ENCODE measurements around the gene EPB41L3. TPM values are rescaled to one million over a fixed set of nuclear protein-coding genes. Genes with fewer than 3 reads are reported as not detected.

EPB41L3 gene
- total RNA-seq, 3 donors from 2014 or later: 35.4 to 178 (median 90.5) TPM

GRCh38 chr18:5410582-5410981 is 133.2 kb downstream of the EPB41L3 start:
- H3K36me3 ChIP-seq: no peaks in the 10 kb centered on the region
- no peaks in the 10 kb centered on the region for H3K27me3 ChIP-seq
- intact Hi-C loops (cut with DNase I; ENCODE audit: low total_unique reads): no loop called here
- TF ChIP-seq CTCF (IDR thresholded peaks at IDR 0.05) (no peak), POLR2A (IDR thresholded peaks at IDR 0.05) (no peak), POLR2AphosphoS5 (IDR thresholded peaks at IDR 0.05) (no peak)
- no peak for DNase-seq (ENCODE audit: low spot score in 2 of 2)
- H3K4me3 ChIP-seq: no peak overlapping the region
- H3K9me3 ChIP-seq: no peaks in the 10 kb centered on the region
- no peaks in the 10 kb centered on the region for H3K4me1 ChIP-seq
- H3K27ac ChIP-seq: no peak overlapping the region

- intact Hi-C loops (cut with DNase I; ENCODE audit: low total_unique reads): no loop called here
- Histone ChIP-seq H3K27ac (no peak overlapping the region), H3K4me3 (no peak overlapping the region), H3K9me3 (no peaks in the 10 kb centered on the region), H3K36me3 (no peaks in the 10 kb centered on the region), H3K27me3 (no peaks in the 10 kb centered on the region), H3K4me1 (no peaks in the 10 kb centered on the region)
- no peak for DNase-seq (ENCODE audit: low spot score in 2 of 2)
- TF ChIP-seq CTCF (IDR thresholded peaks at IDR 0.05) (no peak), POLR2AphosphoS5 (IDR thresholded peaks at IDR 0.05) (no peak), POLR2A (IDR thresholded peaks at IDR 0.05) (no peak)
These were observed 145.5 kb downstream of the EPB41L3 start for GRCh38 chr18:5398269-5398668.

DNA sequence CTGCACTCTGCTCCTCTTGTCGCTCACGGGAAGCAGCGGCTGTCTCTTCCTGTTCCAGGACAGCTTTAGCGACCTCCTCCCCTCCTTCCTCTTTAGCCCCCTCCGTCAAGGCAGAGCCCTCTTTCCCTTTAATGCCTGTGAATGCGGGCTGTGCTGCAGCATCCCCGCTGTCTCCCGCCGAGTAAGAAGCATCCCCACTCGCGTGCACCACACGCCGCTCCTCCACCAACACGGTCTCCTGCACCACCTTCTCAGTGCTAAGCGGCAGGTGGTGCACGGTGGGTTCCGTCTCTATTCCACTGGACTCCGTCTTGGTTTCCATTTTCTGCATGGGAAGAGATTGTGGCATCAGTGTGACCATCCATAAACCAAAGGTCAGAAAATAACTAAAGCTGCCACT is 146.7 kb downstream of the EPB41L3 start:
- Histone ChIP-seq H3K27me3 (no peaks in the 10 kb centered on the region), H3K4me3 (no peak overlapping the region), H3K4me1 (no peaks in the 10 kb centered on the region), H3K27ac (no peak overlapping the region), H3K36me3 (no peaks in the 10 kb centered on the region), H3K9me3 (no peaks in the 10 kb centered on the region)
- intact Hi-C loops (cut with DNase I; ENCODE audit: low total_unique reads): no loop called here
- no peak for DNase-seq (ENCODE audit: low spot score in 2 of 2)
- TF ChIP-seq POLR2AphosphoS5 (IDR thresholded peaks at IDR 0.05) (no peak), CTCF (IDR thresholded peaks at IDR 0.05) (no peak), POLR2A (IDR thresholded peaks at IDR 0.05) (no peak)

- no peak for DNase-seq (ENCODE audit: low spot score in 2 of 2)
- TF ChIP-seq POLR2AphosphoS5 (IDR thresholded peaks at IDR 0.05) (no peak), POLR2A (IDR thresholded peaks at IDR 0.05) (no peak), CTCF (IDR thresholded peaks at IDR 0.05) (no peak)
- Histone ChIP-seq H3K36me3 (no peaks in the 10 kb centered on the region), H3K4me1 (no peaks in the 10 kb centered on the region), H3K9me3 (no peaks in the 10 kb centered on the region), H3K27me3 (no peaks in the 10 kb centered on the region), H3K27ac (no peak overlapping the region), H3K4me3 (no peak overlapping the region)
- intact Hi-C loops (cut with DNase I; ENCODE audit: low total_unique reads): no loop called here
These were observed 147.8 kb downstream of the EPB41L3 start for GRCh38 chr18:5395860-5396448.

GRCh38 chr18:5393779-5394178 is 150.0 kb downstream of the EPB41L3 start:
- Histone ChIP-seq H3K4me3 (no peak overlapping the region), H3K9me3 (no peaks in the 10 kb centered on the region), H3K36me3 (no peaks in the 10 kb centered on the region), H3K4me1 (no peaks in the 10 kb centered on the region), H3K27me3 (no peaks in the 10 kb centered on the region), H3K27ac (no peak overlapping the region)
- no peak for TF ChIP-seq CTCF (IDR thresholded peaks at IDR 0.05)
- no peak for DNase-seq (ENCODE audit: low spot score in 2 of 2)
- intact Hi-C loops (cut with DNase I; ENCODE audit: low total_unique reads): no loop called here
